RWPE1 (cell line): Measurements from ENCODE around the gene NELL1.

Source experiments
- CTCF ChIA-PET: fragments of 350-600 bp; sonication (Branson Sonifier 250); formaldehyde crosslinking; extraction: SDS; loops from one replicate; lab custom pipeline; 2021; lab: Yijun Ruan, JAX
- POLR2A ChIA-PET: fragments of 400-600 bp; formaldehyde crosslinking; extraction: SDS; loops from one replicate; lab custom pipeline; 2020; ENCODE audit warnings: antibody characterized with exemption; ENCODE audit not compliant: low non-redundant PET; lab: Yijun Ruan, JAX
- DNase-seq: peaks from one replicate; pipeline ENCODE4 v3.0.0; 2012; ENCODE audit warnings: low spot score
- H3K27ac ChIP-seq: fragments of 450-650 bp; 2 replicates; pipeline ENCODE4 v1.5.1; 2017
- CTCF ChIP-seq: fragments of 450-650 bp; conservative IDR thresholded peaks from 2 replicates; pipeline ENCODE4 v1.5.1; 2017; ENCODE audit warnings: low read depth, mild to moderate bottlenecking

NELL1 gene

GRCh38 chr11:21529187-21529586 lies 859.8 kb downstream of the NELL1 start:
- TF ChIP-seq CTCF = no peak
- no peak for DNase-seq
- no peak overlapping the region for H3K27ac ChIP-seq
- CTCF ChIA-PET = no interaction called here
- POLR2A ChIA-PET = no interaction called here

- H3K27ac ChIP-seq = no peak overlapping the region
- POLR2A ChIA-PET = no interaction called here
- CTCF ChIA-PET = interaction anchor here (0.6 kb wide), 1 partner anchor 9 kb away, joined by 5 read pairs; no protein-coding TSS in a partner anchor
- no peak for TF ChIP-seq CTCF
- no peak for DNase-seq
Observed at GRCh38 chr11:21534288-21534687, 864.9 kb downstream of the NELL1 start.

DNA sequence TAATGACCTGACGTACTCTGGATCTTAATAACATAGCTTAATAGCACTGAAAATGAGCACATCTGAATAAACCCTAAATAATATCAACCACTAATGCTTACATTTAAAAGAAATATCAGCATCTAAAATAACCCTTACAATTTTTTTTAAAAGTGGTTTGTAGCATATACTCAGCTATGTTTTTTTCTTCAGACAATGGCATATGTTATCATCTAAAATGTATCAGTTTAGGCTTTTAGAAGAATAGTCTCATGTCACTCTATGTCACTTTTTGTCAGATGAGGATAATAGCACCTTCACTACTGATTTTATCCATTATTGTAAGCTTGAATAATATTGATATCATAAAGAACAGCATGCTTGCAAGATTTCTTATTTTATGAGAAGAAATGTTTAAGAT lies 868.6 kb downstream of the NELL1 start:
- no peak overlapping the region for H3K27ac ChIP-seq
- DNase-seq = no peak
- ChIA-PET POLR2A (no interaction called here), CTCF (no interaction called here)
- TF ChIP-seq CTCF = no peak

DNA sequence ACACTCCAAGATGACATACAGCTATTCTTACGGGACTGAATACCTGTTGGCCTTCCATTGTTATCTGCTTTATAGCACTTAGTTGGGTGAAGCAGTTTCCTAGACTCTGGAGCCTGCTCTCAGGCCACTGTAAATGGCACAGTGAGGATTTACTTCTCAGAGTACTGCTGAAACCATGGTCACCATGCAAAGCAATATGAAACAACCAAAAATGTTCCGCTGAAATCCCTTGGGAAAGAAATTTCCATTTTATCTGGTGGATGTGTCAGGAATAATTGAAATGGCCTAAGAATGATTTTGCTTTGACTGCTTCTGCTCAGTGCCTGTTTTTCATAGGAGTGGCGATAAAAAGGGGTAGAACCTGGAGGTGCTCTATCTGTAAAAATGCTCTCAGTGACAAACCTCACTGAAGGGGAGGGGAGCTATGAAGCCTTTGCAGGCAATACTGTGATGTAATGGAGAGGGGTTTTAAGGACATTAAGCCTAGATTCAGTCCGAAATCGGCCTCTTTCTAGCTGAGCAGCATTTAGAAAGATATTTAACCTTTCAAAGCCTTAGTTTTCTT lies 871.9 kb downstream of the NELL1 start:
- POLR2A ChIA-PET = no interaction called here
- no peak for TF ChIP-seq CTCF
- H3K27ac ChIP-seq = no peak overlapping the region
- CTCF ChIA-PET = no interaction called here
- DNase-seq = no peak

GRCh38 chr11:21543901-21544300 lies 874.5 kb downstream of the NELL1 start:
- CTCF ChIA-PET = no interaction called here
- TF ChIP-seq CTCF = no peak
- DNase-seq = no peak
- no peak overlapping the region for H3K27ac ChIP-seq
- POLR2A ChIA-PET = no interaction called here

DNA sequence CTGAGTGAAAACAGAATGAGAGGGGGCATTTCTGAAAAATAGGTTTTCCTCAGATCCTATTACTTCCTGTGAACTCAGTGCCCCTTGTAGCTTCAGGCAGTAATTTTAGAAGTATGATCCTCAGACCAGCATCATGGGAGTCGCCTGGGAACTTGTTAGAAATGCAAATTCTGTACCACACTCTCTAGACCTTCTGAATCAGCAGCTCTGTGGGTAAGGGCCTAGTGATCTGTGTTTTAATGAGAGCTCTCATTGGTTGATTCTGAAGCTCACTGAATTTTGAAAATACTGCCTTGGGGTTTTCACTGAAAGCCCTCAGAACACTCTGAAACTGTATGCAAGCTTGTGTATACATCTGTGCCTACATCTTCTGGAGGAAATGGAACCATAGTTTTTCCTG lies 876.3 kb downstream of the NELL1 start:
- DNase-seq = no peak
- POLR2A ChIA-PET = no interaction called here
- CTCF ChIA-PET = no interaction called here
- no peak for TF ChIP-seq CTCF
- H3K27ac ChIP-seq = no peak overlapping the region
